Spleen (tissue), 11 donors: Measurements from ENCODE around the gene OR7A17. TPM values are rescaled to one million over a fixed set of nuclear protein-coding genes. Genes with fewer than 3 reads are reported as not detected.

ENCODE experiments used
- DNase-seq: peaks from one replicate; pipeline ENCODE4 v3.0.0-alpha.2; 2020
- H3K27ac ChIP-seq, 8 donors: fragments of 200-600 bp; sonication (generic) in 7 of 8; 1 replicate in 4 of 8; 2 replicates in 4 of 8; pipeline versions ENCODE4 v1.5.0 to v1.8.0; 2016 to 2021; ENCODE audit warnings: inconsistent platforms in 4 of 8, mild to moderate bottlenecking in 4 of 8, moderate library complexity in 1 of 8
- H3K27me3 ChIP-seq, 7 donors: fragments of 200-600 bp; sonication (generic) in 6 of 7; replicated peaks in 1 of 7; 1 replicate in 4 of 7; 2 replicates in 3 of 7; pipeline versions ENCODE4 v1.5.0 to v1.8.0; 2016 to 2021; ENCODE audit warnings: inconsistent platforms in 3 of 7, mild to moderate bottlenecking in 1 of 7
- H3K36me3 ChIP-seq, 6 donors: fragments of 200-600 bp; sonication (generic) in 5 of 6; 1 replicate in 4 of 6; 2 replicates in 2 of 6; pipeline versions ENCODE4 v1.5.0 to v1.8.0; 2016 to 2021; ENCODE audit warnings: inconsistent platforms in 2 of 6
- H3K4me1 ChIP-seq, 6 donors: fragments of 200-600 bp; sonication (generic) in 5 of 6; 1 replicate in 3 of 6; 2 replicates in 3 of 6; pipeline versions ENCODE4 v1.5.0 to v1.8.0; 2016 to 2021; ENCODE audit warnings: inconsistent platforms in 3 of 6
- H3K4me3 ChIP-seq, 8 donors: fragments of 200-600 bp; sonication (generic) in 7 of 8; 1 replicate in 4 of 8; 2 replicates in 4 of 8; pipeline versions ENCODE4 v1.5.0 to v1.8.0; 2016 to 2021; ENCODE audit warnings: inconsistent platforms in 4 of 8, mild to moderate bottlenecking in 4 of 8, moderate library complexity in 2 of 8
- H3K9me3 ChIP-seq, 8 donors: fragments of 200-600 bp; sonication (generic) in 7 of 8; 1 replicate in 4 of 8; 2 replicates in 4 of 8; pipeline versions ENCODE4 v1.5.0 to v1.8.0; 2016 to 2021; ENCODE audit warnings: inconsistent platforms in 4 of 8
- POLR2A ChIP-seq, 3 donors: fragments of 450-650 bp; IDR thresholded peaks; one replicate each; pipeline ENCODE4 v1.5.1; 2017; ENCODE audit warnings: antibody characterized with exemption in 3 of 3, mild to moderate bottlenecking in 1 of 3
- POLR2AphosphoS5 ChIP-seq, 3 donors: sonication (generic); formaldehyde crosslinking; IDR thresholded peaks; one replicate each; pipeline ENCODE4 v1.5.1; 2017; ENCODE audit warnings: antibody characterized with exemption in 3 of 3
- WGBS, 5 donors: extraction: QIAGEN DNeasy Blood & Tissue Kit in 3 of 5; methylation state at CpG; one replicate each; pipeline versions ENCODE4 v1.1.5 to v1.1.7; 2013 to 2018; 5-methylcytosine and 5-hydroxymethylcytosine counted together
- intact Hi-C: fragments of 100-400 bp; cut with DNase I; formaldehyde crosslinking; loops from one replicate; pipeline ENCODE4 v1.15.0; 2023; ENCODE audit warnings: low total_unique reads
- polyA plus RNA-seq, 3 donors: library from polyadenylated mRNA; stranded (reverse); fragments of 200-250 nt; gene quantifications; one replicate each; pipeline ENCODE4 v1.2.1, GENCODE V29; 2013
- total RNA-seq, 7 donors: library from RNA; depleted of rRNA in 3 of 7; stranded (reverse); fragments of >200 nt in 3 of 7; fragmentation: NEBNext Ultra II Directional in 4 of 7; extraction: Animal tissue kit (Norgen Biotek cat#: 25700) in 4 of 7; gene quantifications; one replicate each; pipeline versions ENCODE4 v1.1.0 to v1.2.1, GENCODE V29; 2016 to 2021
- TF ChIP-seq, protein P1 (sequence below), 11 experiments: fragments of 200-600 bp in 7 of 11; fragments of 450-650 bp in 4 of 11; sonication (generic) in 4 of 11; IDR thresholded peaks in 8 of 11; conservative IDR thresholded peaks in 3 of 11; 1 replicate in 7 of 11; 2 replicates in 4 of 11; pipeline versions ENCODE4 v1.4.0 to v1.8.0; 2016 to 2021; ENCODE audit warnings: antibody characterized with exemption in 11 of 11, inconsistent platforms in 4 of 11, mild to moderate bottlenecking in 1 of 11
- donor health status: healthy with polysubstance abuse.
- donor health status: DM: no; HTN: no; CAD: no; lungs with moderate emphysema.
- donor health status: DM: no; HTN: no; CAD: no.
- donor health status: Bipolar disorder and iron deficiency.
- donor health status: healthy.
- donor health status: DM: no; HTN: no; CAD: no.
- donor health status: DM: yes; HTN: yes; CAD: no.

OR7A17 gene
- total and polyA plus RNA-seq, 10 donors: not detected

DNA sequence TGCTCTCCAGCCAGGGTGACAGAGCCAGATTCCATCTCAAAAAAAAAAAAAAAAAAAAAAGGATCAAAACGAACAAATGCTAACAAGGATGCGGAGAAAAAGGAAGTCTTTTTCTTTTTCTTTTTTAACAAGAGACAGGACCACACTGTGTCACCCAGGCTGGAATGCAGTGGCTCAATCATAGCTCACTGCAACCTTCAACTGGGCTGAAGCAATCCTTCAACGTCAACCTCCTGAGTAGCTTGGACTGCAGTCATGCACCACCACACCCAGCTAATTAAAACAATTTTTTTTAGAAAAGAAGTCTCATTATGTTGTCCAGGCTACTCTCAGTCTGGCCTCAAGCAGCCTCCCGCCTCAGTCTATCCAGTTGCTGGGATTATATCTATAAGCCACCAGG lies 20.8 kb upstream of the OR7A17 start:
- no peak for DNase-seq
- TF ChIP-seq POLR2A (IDR thresholded peaks at IDR 0.05) (no peak), POLR2AphosphoS5 (IDR thresholded peaks at IDR 0.05) (no peak)
- TF ChIP-seq, protein P1, sequence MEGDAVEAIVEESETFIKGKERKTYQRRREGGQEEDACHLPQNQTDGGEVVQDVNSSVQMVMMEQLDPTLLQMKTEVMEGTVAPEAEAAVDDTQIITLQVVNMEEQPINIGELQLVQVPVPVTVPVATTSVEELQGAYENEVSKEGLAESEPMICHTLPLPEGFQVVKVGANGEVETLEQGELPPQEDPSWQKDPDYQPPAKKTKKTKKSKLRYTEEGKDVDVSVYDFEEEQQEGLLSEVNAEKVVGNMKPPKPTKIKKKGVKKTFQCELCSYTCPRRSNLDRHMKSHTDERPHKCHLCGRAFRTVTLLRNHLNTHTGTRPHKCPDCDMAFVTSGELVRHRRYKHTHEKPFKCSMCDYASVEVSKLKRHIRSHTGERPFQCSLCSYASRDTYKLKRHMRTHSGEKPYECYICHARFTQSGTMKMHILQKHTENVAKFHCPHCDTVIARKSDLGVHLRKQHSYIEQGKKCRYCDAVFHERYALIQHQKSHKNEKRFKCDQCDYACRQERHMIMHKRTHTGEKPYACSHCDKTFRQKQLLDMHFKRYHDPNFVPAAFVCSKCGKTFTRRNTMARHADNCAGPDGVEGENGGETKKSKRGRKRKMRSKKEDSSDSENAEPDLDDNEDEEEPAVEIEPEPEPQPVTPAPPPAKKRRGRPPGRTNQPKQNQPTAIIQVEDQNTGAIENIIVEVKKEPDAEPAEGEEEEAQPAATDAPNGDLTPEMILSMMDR (IDR thresholded peaks at IDR 0.05 in 8 of 11, conservative IDR thresholded peaks at IDR 0.05 in 3 of 11): no peak
- intact Hi-C loops: no loop called here
- Histone ChIP-seq H3K36me3 (no peaks in the 10 kb centered on the region), H3K27me3 (peaks cover 0 to 6% (median 0%) of the 10 kb centered on the region in 7 donors), H3K27ac (no peak overlapping the region), H3K4me1 (no peaks in the 10 kb centered on the region), H3K4me3 (no peak overlapping the region), H3K9me3 (peaks cover 0 to 1% (median 0%) of the 10 kb centered on the region in 8 donors)
- WGBS, 5 donors: 72 to 86% (median 81%) methylated on average over 4 of the region's 4 CpGs

DNA sequence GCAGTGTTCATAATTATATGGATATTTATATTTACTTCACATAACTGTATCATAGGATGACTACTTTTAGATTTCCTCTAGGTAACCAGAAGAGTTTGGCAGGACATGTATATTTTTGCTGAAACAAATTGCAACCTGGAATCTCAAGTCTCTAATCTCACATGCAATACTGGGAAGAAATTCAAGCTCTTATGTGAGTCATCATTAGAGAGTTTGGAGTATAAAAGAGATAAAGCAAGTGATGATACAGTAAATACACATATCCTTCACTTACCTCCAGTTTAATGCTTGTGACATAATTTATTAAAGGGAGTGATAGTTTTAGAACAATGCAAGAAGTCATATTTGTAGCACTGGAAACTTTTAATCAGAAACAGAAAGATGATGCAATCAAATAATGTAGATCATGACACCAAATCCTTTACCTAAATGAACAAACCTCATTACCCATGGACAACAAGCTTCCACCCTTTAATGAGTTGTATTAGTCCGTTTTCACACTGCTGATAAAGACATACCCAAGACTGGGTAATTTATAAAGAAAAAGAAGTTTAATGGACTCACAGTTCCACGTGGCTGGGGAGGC lies 15.8 kb upstream of the OR7A17 start:
- H3K9me3 ChIP-seq: no peaks in the 10 kb centered on the region
- H3K27me3 ChIP-seq: peaks cover 0 to 24% (median 0%) of the 10 kb centered on the region in 7 donors
- intact Hi-C loops: no loop called here
- 20 to 51% (median 46%) methylated on average over 2 of the region's 2 CpGs for WGBS, 5 donors
- TF ChIP-seq POLR2A (IDR thresholded peaks at IDR 0.05) (no peak), POLR2AphosphoS5 (IDR thresholded peaks at IDR 0.05) (no peak)
- TF ChIP-seq, protein P1 (IDR thresholded peaks at IDR 0.05 in 8 of 11, conservative IDR thresholded peaks at IDR 0.05 in 3 of 11): no peak
- no peaks in the 10 kb centered on the region for H3K4me1 ChIP-seq
- no peaks in the 10 kb centered on the region for H3K36me3 ChIP-seq
- no peak overlapping the region for H3K27ac ChIP-seq
- DNase-seq: no peak
- no peak overlapping the region for H3K4me3 ChIP-seq

DNA sequence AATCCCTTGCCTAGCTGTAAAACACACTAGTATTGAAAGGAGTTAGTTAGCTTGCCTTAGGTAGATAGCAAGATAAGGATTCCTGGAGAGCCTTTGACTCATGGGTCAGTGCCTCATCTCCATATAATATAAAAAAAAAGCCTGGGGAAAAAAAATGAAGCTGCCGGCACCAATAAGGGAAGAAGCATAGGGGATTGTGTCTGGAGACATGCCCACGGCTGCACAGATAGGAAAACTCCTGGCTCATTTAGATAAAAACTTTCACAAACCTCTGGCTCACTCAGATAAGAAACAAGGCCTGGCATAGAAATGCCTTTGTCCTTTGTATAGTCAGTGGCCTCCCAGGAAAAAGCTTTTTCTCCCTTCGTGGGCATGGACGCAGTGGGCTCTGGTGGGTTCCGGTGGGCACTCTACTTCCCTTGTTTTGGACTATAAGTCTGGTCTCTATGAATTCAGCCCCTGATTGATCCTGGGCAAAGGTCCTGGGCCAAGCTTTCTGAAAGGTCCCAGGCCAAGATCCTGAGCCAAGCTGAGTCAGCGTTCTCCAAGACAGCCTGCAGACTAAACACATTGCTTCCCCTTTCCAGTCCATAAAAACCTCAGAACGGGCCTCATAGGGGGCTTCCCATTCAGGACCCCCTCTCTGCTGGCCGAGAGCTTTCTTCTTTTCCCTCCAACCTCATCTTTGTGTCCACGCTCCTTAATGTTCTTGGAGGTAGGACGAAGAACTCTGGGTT lies 4.9 kb upstream of the OR7A17 start:
- DNase-seq: no peak
- Histone ChIP-seq H3K4me1 (peaks cover 0 to 22% (median 12%) of the 10 kb centered on the region in 6 donors), H3K27ac (no peak overlapping the region), H3K36me3 (no peaks in the 10 kb centered on the region), H3K9me3 (no peaks in the 10 kb centered on the region), H3K27me3 (peaks cover 0 to 37% (median 6%) of the 10 kb centered on the region in 7 donors), H3K4me3 (no peak overlapping the region)
- intact Hi-C loops: no loop called here
- TF ChIP-seq POLR2AphosphoS5 (IDR thresholded peaks at IDR 0.05) (no peak), POLR2A (IDR thresholded peaks at IDR 0.05) (no peak)
- TF ChIP-seq, protein P1 (IDR thresholded peaks at IDR 0.05 in 8 of 11, conservative IDR thresholded peaks at IDR 0.05 in 3 of 11): no peak
- 29 to 39% (median 34%) methylated on average over 10 of the region's 10 CpGs for WGBS, 5 donors

DNA sequence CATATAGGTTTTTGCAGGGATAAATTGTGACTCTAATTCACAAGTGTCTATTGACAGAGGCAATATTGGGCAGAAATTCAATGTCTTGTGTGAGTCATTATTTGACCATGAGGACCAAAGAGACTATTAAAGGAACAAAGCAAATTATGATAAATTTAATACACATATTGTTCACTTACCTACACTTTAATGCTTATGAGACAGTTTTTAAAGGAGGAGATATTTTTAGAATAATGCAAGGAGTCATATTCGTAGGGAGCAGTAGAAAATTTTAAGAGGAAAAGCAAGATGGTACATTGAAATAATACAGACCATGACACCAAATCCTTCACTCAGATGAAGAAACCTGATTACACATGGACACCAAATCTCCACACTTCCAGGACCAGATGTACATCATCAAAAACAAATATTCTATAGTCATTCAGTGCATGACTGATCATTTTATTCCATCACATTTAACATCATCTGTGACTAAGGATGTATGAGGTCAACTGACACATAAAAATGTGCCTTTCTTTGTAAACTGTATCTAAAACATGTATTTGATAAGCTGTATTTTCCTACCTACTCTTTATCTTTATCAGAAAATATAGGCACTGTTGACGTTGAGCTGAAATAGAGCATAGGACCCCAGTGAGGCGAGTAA lies 4.2 kb upstream of the OR7A17 start:
- Histone ChIP-seq H3K4me3 (no peak overlapping the region), H3K36me3 (no peaks in the 10 kb centered on the region), H3K27ac (no peak overlapping the region), H3K9me3 (no peaks in the 10 kb centered on the region), H3K4me1 (peaks cover 0 to 29% (median 12%) of the 10 kb centered on the region in 6 donors), H3K27me3 (peaks cover 0 to 30% (median 4%) of the 10 kb centered on the region in 7 donors)
- no peak for DNase-seq
- WGBS, 5 donors: 75 to 84% (median 80%) methylated on average over 3 of the region's 3 CpGs
- intact Hi-C loops: no loop called here
- no peak for TF ChIP-seq POLR2AphosphoS5 (IDR thresholded peaks at IDR 0.05)
- no peak for TF ChIP-seq POLR2A (IDR thresholded peaks at IDR 0.05)
- TF ChIP-seq, protein P1 (IDR thresholded peaks at IDR 0.05 in 8 of 11, conservative IDR thresholded peaks at IDR 0.05 in 3 of 11): no peak
